HepG2 (cell line): Measurements from ENCODE around the gene CCDC97. TPM values are rescaled to one million over a fixed set of nuclear protein-coding genes. Genes with fewer than 3 reads are reported as not detected.
A peak's percentile ranks its signal among the peaks of the same experiment; 100 is the strongest.

Experiments
- ARNT ChIP-seq: fragments of 450-650 bp; IDR thresholded peaks from 2 replicates; pipeline ENCODE4 v1.6.1; 2017
- CREM ChIP-seq, 2 experiments: sonication (generic) in 1 of 2; formaldehyde crosslinking in 1 of 2; IDR thresholded peaks; 2 replicates each; pipeline versions ENCODE4 v1.4.0 to v1.6.1; 2016 to 2020; ENCODE audit warnings: antibody characterized with exemption in 1 of 2, mild to moderate bottlenecking in 1 of 2, missing genetic modification reagents in 1 of 2
- GABPA ChIP-seq, 2 experiments: IDR thresholded peaks; 2 replicates each; pipeline ENCODE4 v1.6.1; 2011 to 2016; ENCODE audit warnings: low read depth in 2 of 2, low read length in 1 of 2, missing biosample characterization in 1 of 2, missing genetic modification characterization in 1 of 2
- MEIS2 ChIP-seq: sonication (generic); formaldehyde crosslinking; IDR thresholded peaks from 2 replicates; pipeline ENCODE4 v1.9.0; 2021; ENCODE audit warnings: mild to moderate bottlenecking, missing genetic modification reagents
- MXI1 ChIP-seq: IDR thresholded peaks from 3 replicates; pipeline ENCODE4 v1.6.1; 2012; ENCODE audit warnings: low read depth, low read length, inconsistent platforms, borderline replicate concordance
- NR2C2 ChIP-seq: sonication (generic); formaldehyde crosslinking; IDR thresholded peaks from 2 replicates; pipeline ENCODE4 v1.4.0; 2020; ENCODE audit warnings: missing genetic modification reagents, mild to moderate bottlenecking, moderate library complexity, borderline replicate concordance
- ONECUT2 ChIP-seq: sonication (generic); formaldehyde crosslinking; IDR thresholded peaks from 2 replicates; pipeline ENCODE4 v1.4.0; 2020; ENCODE audit warnings: missing genetic modification reagents
- REPIN1 ChIP-seq: sonication (generic); formaldehyde crosslinking; IDR thresholded peaks from 2 replicates; pipeline ENCODE4 v1.8.0; 2022; ENCODE audit warnings: missing genetic modification reagents, low read depth, mild to moderate bottlenecking, borderline replicate concordance
- TBP ChIP-seq: sonication (generic); formaldehyde crosslinking; IDR thresholded peaks from 2 replicates; pipeline ENCODE4 v1.5.0; 2020; ENCODE audit warnings: missing genetic modification reagents
- ZC3H13 ChIP-seq: sonication (generic); formaldehyde crosslinking; IDR thresholded peaks from 2 replicates; pipeline ENCODE4 v1.8.1; 2023; ENCODE audit warnings: mild to moderate bottlenecking, missing genetic modification reagents, moderate library complexity
- ZNF121 ChIP-seq: sonication (generic); formaldehyde crosslinking; IDR thresholded peaks from 2 replicates; pipeline ENCODE4 v1.5.0; 2020; ENCODE audit warnings: mild to moderate bottlenecking, missing genetic modification reagents
- ZNF234 ChIP-seq: sonication (generic); formaldehyde crosslinking; conservative IDR thresholded peaks from 2 replicates; pipeline ENCODE4 v1.5.1; 2020; ENCODE audit warnings: mild to moderate bottlenecking, missing genetic modification reagents
- ZNF441 ChIP-seq: sonication (generic); formaldehyde crosslinking; IDR thresholded peaks from 2 replicates; pipeline ENCODE4 v1.7.0; 2021; ENCODE audit warnings: missing genetic modification reagents, borderline replicate concordance
- ZNF773 ChIP-seq: sonication (generic); formaldehyde crosslinking; IDR thresholded peaks from 2 replicates; pipeline ENCODE4 v1.4.0; 2020; ENCODE audit warnings: missing genetic modification reagents, borderline replicate concordance
- ZNF878 ChIP-seq: sonication (generic); formaldehyde crosslinking; IDR thresholded peaks from 2 replicates; pipeline ENCODE4 v1.8.1; 2023; ENCODE audit warnings: mild to moderate bottlenecking, missing genetic modification reagents, moderate library complexity
- polyA plus RNA-seq, 8 experiments: library from polyadenylated mRNA; depleted of rRNA in 3 of 8; stranded (reverse) in 7 of 8; unstranded in 1 of 8; fragments of >200 nt; fragmentation: Illumina TruSeq in 4 of 8; extraction: Trizol in 4 of 8; gene quantifications; 2 replicates each; pipeline versions ENCODE4 v1.2.1 to v1.2.3, GENCODE V29; 2011 to 2016; ENCODE audit warnings: low read depth in 4 of 8, missing spikeins in 1 of 8, mixed read lengths in 1 of 8; ENCODE audit not compliant: insufficient read depth in 1 of 8
- total RNA-seq, 5 experiments: library from RNA; depleted of rRNA; stranded (reverse); fragments of >200 nt; fragmentation: Illumina TruSeq; extraction: Trizol; gene quantifications; 2 replicates each; pipeline ENCODE4 v1.2.3, GENCODE V29; 2016; ENCODE audit warnings: low read depth in 1 of 5
- TF ChIP-seq, protein P1 (sequence below): sonication (generic); formaldehyde crosslinking; IDR thresholded peaks from 2 replicates; pipeline ENCODE4 v1.4.0; 2020; ENCODE audit warnings: missing genetic modification reagents; ENCODE audit errors: not compliant biosample characterization
- TF ChIP-seq, protein P2 (sequence below): sonication (generic); formaldehyde crosslinking; IDR thresholded peaks from 2 replicates; pipeline ENCODE4 v1.5.0; 2020; ENCODE audit warnings: missing genetic modification reagents
- TF ChIP-seq, protein P3 (sequence below): sonication (generic); formaldehyde crosslinking; IDR thresholded peaks from 2 replicates; pipeline ENCODE4 v1.4.0; 2020; ENCODE audit warnings: mild to moderate bottlenecking, missing genetic modification reagents
- TF ChIP-seq, protein P4 (sequence below): sonication (generic); formaldehyde crosslinking; IDR thresholded peaks from 2 replicates; pipeline ENCODE4 v1.8.1; 2023; ENCODE audit warnings: mild to moderate bottlenecking, moderate library complexity, missing genetic modification reagents
- TF ChIP-seq, protein P5 (sequence below): sonication (generic); formaldehyde crosslinking; IDR thresholded peaks from 2 replicates; pipeline ENCODE4 v1.4.0; 2020; ENCODE audit warnings: missing genetic modification reagents, borderline replicate concordance
- TF ChIP-seq, protein P6 (sequence below): sonication (generic); formaldehyde crosslinking; conservative IDR thresholded peaks from 2 replicates; pipeline ENCODE4 v1.8.0; 2022; ENCODE audit warnings: missing genetic modification reagents

The CCDC97 gene
- total and polyA plus RNA-seq, 2 of the 13 experiments (the other 11 are each of a cell fraction or from before 2014, with no cell fraction given): 6.2 to 7.3 TPM

DNA sequence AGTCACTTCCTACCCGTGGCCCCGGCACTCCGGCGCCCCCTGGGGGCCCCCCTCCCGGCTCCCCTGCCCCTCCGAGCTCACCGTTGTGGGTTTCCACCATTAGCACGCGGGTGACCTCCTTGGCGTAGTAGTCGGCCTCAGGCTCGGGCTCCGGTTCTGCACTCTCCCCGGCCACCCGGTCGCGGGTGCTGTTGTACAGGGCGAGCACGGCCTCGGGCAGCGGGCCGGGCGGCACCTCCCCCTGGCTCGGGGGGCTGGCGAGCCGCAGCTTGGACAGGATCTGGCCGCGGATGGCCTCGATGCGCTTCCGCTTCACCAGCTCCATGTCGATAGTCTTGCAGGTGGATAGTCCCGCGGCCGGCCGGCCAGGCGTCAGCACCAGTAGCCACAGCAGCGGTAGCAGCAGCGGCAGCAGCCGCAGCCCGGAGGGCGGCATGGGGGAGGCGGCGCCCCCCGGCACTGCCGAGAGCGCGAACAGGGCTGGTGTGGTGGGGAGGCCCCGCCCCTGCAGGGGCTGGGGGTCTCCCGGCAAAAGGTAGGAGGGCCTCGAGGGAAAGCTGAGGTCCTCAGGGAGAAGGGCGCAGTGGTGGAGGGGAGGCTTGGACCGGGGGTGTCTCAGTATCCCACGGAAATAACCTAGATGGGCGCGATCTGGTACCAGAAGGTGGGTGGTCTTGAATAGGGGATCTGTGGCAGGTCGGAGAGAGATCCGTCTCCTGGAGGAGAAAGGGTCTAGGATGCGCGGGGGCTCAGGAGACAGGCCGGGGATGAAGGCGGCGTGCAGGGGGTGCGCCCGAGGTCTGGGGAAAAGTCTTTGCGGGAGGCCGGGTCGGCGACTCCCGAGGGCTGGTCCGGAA lies 42.9 kb downstream of the CCDC97 start (continued):
- TF ChIP-seq ZNF441 (0 out of 2 replicates have a peak, but pooled peaks have one; percentile 21), MXI1 (no peak; the same call in 2 of the 3 replicates), REPIN1 (CRISPR knock-in tag) (no peak; the same call in 1 of the 2 replicates), ZNF234 (CRISPR knock-in tag) (peak; percentile 6; the same call in 1 of the 2 replicates), GABPA (IDR thresholded peaks at IDR 0.05; ENCODE audit: low read depth, low read length) (no peak), GABPA (CRISPR knock-in tag; IDR thresholded peaks at IDR 0.05; ENCODE audit: low read depth) (no peak), NR2C2 (CRISPR knock-in tag) (no peak), MEIS2 (CRISPR knock-in tag) (no peak), ARNT (no peak), ZNF878 (CRISPR knock-in tag) (0 out of 2 replicates have a peak, but pooled peaks have one; percentile 47), CREM (IDR thresholded peaks at IDR 0.05) (no peak), CREM (CRISPR knock-in tag; IDR thresholded peaks at IDR 0.05) (no peak), ZC3H13 (peak; percentile 78; the same call in 1 of the 2 replicates), ZNF121 (CRISPR knock-in tag) (no peak), ONECUT2 (CRISPR knock-in tag) (no peak), TBP (CRISPR knock-in tag) (no peak), ZNF773 (CRISPR knock-in tag) (no peak)
- TF ChIP-seq, protein P1, sequence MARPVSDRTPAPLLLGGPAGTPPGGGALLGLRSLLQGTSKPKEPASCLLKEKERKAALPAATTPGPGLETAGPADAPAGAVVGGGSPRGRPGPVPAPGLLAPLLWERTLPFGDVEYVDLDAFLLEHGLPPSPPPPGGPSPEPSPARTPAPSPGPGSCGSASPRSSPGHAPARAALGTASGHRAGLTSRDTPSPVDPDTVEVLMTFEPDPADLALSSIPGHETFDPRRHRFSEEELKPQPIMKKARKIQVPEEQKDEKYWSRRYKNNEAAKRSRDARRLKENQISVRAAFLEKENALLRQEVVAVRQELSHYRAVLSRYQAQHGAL: peak; percentile 33
- TF ChIP-seq, protein P2, sequence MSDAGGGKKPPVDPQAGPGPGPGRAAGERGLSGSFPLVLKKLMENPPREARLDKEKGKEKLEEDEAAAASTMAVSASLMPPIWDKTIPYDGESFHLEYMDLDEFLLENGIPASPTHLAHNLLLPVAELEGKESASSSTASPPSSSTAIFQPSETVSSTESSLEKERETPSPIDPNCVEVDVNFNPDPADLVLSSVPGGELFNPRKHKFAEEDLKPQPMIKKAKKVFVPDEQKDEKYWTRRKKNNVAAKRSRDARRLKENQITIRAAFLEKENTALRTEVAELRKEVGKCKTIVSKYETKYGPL (CRISPR knock-in tag): 0 out of 2 replicates have a peak, but pooled peaks have one; percentile 53
- TF ChIP-seq, protein P3, sequence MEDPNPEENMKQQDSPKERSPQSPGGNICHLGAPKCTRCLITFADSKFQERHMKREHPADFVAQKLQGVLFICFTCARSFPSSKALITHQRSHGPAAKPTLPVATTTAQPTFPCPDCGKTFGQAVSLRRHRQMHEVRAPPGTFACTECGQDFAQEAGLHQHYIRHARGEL (CRISPR knock-in tag): no peak
- TF ChIP-seq, protein P4, sequence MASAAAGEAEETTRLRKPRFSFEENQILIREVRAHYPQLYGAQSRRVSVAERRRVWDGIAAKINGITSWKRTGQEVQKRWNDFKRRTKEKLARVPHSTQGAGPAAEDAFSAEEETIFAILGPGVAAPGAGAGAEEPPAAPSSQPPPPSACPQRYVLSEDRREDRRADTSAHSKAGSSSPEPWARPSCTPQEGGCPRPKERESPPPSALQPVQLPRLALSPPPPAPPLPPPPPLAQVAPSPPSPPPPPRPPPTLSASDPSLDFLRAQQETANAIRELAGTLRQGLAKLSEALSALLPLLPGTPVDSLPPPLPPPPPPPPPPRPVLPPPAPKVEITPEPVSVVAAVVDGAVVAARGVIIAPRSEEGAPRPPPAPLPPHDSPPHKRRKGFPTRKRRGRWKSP: peak; percentile 66
- TF ChIP-seq, protein P5, sequence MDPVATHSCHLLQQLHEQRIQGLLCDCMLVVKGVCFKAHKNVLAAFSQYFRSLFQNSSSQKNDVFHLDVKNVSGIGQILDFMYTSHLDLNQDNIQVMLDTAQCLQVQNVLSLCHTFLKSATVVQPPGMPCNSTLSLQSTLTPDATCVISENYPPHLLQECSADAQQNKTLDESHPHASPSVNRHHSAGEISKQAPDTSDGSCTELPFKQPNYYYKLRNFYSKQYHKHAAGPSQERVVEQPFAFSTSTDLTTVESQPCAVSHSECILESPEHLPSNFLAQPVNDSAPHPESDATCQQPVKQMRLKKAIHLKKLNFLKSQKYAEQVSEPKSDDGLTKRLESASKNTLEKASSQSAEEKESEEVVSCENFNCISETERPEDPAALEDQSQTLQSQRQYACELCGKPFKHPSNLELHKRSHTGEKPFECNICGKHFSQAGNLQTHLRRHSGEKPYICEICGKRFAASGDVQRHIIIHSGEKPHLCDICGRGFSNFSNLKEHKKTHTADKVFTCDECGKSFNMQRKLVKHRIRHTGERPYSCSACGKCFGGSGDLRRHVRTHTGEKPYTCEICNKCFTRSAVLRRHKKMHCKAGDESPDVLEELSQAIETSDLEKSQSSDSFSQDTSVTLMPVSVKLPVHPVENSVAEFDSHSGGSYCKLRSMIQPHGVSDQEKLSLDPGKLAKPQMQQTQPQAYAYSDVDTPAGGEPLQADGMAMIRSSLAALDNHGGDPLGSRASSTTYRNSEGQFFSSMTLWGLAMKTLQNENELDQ (CRISPR knock-in tag): no peak
- TF ChIP-seq, protein P6, sequence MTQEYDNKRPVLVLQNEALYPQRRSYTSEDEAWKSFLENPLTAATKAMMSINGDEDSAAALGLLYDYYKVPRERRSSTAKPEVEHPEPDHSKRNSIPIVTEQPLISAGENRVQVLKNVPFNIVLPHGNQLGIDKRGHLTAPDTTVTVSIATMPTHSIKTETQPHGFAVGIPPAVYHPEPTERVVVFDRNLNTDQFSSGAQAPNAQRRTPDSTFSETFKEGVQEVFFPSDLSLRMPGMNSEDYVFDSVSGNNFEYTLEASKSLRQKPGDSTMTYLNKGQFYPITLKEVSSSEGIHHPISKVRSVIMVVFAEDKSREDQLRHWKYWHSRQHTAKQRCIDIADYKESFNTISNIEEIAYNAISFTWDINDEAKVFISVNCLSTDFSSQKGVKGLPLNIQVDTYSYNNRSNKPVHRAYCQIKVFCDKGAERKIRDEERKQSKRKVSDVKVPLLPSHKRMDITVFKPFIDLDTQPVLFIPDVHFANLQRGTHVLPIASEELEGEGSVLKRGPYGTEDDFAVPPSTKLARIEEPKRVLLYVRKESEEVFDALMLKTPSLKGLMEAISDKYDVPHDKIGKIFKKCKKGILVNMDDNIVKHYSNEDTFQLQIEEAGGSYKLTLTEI (CRISPR knock-in tag): no peak
